GM06990 (cell line): ENCODE results near the gene RASSF3.
"Not testable (repeated sequence)": the region's sequence is repeated elsewhere in the genome, so short reads cannot be mapped to it uniquely, and the experiment has no call there.

Experiments used
- DNase-seq: peaks from one replicate; pipeline ENCODE4 v3.0.0-alpha.2; 2011; ENCODE audit not compliant: insufficient read length; ENCODE audit errors: extremely low read depth
- H3K27me3 ChIP-seq: replicated peaks from 2 replicates; pipeline ENCODE4 v1.6.0; 2011; ENCODE audit warnings: low read length; ENCODE audit not compliant: control insufficient read depth, insufficient read depth
- H3K36me3 ChIP-seq: 2 replicates; pipeline ENCODE4 v1.5.1; 2011; ENCODE audit warnings: low read length; ENCODE audit not compliant: control insufficient read depth, insufficient read depth
- H3K4me3 ChIP-seq: replicated peaks from 2 replicates; pipeline ENCODE4 v1.5.1; 2011; ENCODE audit warnings: low read depth, mild to moderate bottlenecking, control low read depth, low read length
- CTCF ChIP-seq: IDR thresholded peaks from 2 replicates; pipeline ENCODE4 v1.5.1; 2011; ENCODE audit warnings: low read length, control low read depth, mild to moderate bottlenecking, inconsistent platforms; ENCODE audit not compliant: insufficient read depth, poor library complexity, severe bottlenecking

Gene RASSF3

GRCh38 chr12:64688219-64688618 is 77.9 kb downstream of the RASSF3 start:
- DNase-seq, result no peak
- Histone ChIP-seq H3K36me3 (peaks cover 15% of the 10 kb centered on the region), H3K27me3 (no peaks in the 10 kb centered on the region), H3K4me3 (no peak overlapping the region)
- no peak for TF ChIP-seq CTCF

GRCh38 chr12:64688715-64689114 is 78.4 kb downstream of the RASSF3 start:
- no peak for TF ChIP-seq CTCF
- no peaks in the 10 kb centered on the region for H3K27me3 ChIP-seq
- H3K4me3 ChIP-seq, result no peak overlapping the region
- no peak for DNase-seq
- peaks cover 16% of the 10 kb centered on the region for H3K36me3 ChIP-seq

- not testable (repeated sequence) for H3K4me3 ChIP-seq, DNase-seq
These were observed 79.9 kb downstream of the RASSF3 start for GRCh38 chr12:64690236-64690635.

GRCh38 chr12:64691227-64691794 is 81.0 kb downstream of the RASSF3 start:
- DNase-seq, result no peak
- TF ChIP-seq CTCF, result no peak
- Histone ChIP-seq H3K36me3 (peaks cover 18% of the 10 kb centered on the region), H3K4me3 (no peak overlapping the region), H3K27me3 (no peaks in the 10 kb centered on the region)

More at GRCh38 chr12:64690236-64690635, 79.9 kb downstream of the RASSF3 start:
- H3K27me3 ChIP-seq, result not testable (repeated sequence)
- H3K36me3 ChIP-seq, result peaks cover 22% of the 10 kb centered on the region

GRCh38 chr12:64691795-64692583 is 81.7 kb downstream of the RASSF3 start:
- no peak for TF ChIP-seq CTCF
- no peak for DNase-seq
- Histone ChIP-seq H3K36me3 (peaks cover 18% of the 10 kb centered on the region), H3K27me3 (no peaks in the 10 kb centered on the region), H3K4me3 (no peak overlapping the region)

- no peak for DNase-seq
- no peaks in the 10 kb centered on the region for H3K27me3 ChIP-seq
- H3K36me3 ChIP-seq, result peaks cover 9% of the 10 kb centered on the region
- TF ChIP-seq CTCF, result no peak
- H3K4me3 ChIP-seq, result no peak overlapping the region
These were observed 84.1 kb downstream of the RASSF3 start for GRCh38 chr12:64694130-64695040.
